ENCODE measurements around the gene ARHGAP35.

- no peak for TF ChIP-seq POLR2AphosphoS5 (IDR thresholded peaks at IDR 0.05; ENCODE audit: insufficient read depth, low read depth, low read length)
- no peak for TF ChIP-seq POLR2A (IDR thresholded peaks at IDR 0.05; ENCODE audit: low read depth, low read length)
- no peak for TF ChIP-seq CTCF (IDR thresholded peaks at IDR 0.05; ENCODE audit: extremely low read depth in 1 of 2, insufficient read depth in 1 of 2, low read depth in 1 of 2, low read length in 2 of 2)
- no peak for TF ChIP-seq EZH2 (IDR thresholded peaks at IDR 0.05; ENCODE audit: borderline replicate concordance, low read depth, low read length, severe bottlenecking)
- TF ChIP-seq MYC (IDR thresholded peaks at IDR 0.05; ENCODE audit: low read depth, low read length), result no peak
- no peak for TF ChIP-seq MAX (IDR thresholded peaks at IDR 0.05; ENCODE audit: insufficient read depth, insufficient read length)
- TF ChIP-seq JUN (IDR thresholded peaks at IDR 0.05; ENCODE audit: borderline replicate concordance, insufficient read depth, insufficient read length, low read depth), result no peak
These were observed 25.8 kb upstream of the ARHGAP35 start for GRCh38 chr19:46834984-46835383.
